Ectodermal cell (in vitro differentiated cells): ENCODE data around the gene GRIFIN.
"Not testable (repeated sequence)": the region's sequence is repeated elsewhere in the genome, so short reads cannot be mapped to it uniquely, and the experiment has no call there.

Source experiments
- H3K27ac ChIP-seq: 2 replicates; pipeline ENCODE4 v1.7.0; 2013; ENCODE audit warnings: mild to moderate bottlenecking, low read depth, low read length; ENCODE audit not compliant: insufficient read depth, poor library complexity, severe bottlenecking
- H3K27me3 ChIP-seq: 2 replicates; pipeline ENCODE4 v1.7.0; 2013; ENCODE audit warnings: mild to moderate bottlenecking, low read length; ENCODE audit not compliant: insufficient read depth, control insufficient read depth, poor library complexity, severe bottlenecking
- H3K36me3 ChIP-seq: one replicate; pipeline ENCODE4 v1.7.0; 2013; ENCODE audit warnings: low read length; ENCODE audit not compliant: control insufficient read depth, insufficient read depth
- H3K4me1 ChIP-seq: one replicate; pipeline ENCODE4 v1.7.0; 2013; ENCODE audit warnings: low read length; ENCODE audit not compliant: control insufficient read depth, insufficient read depth
- H3K4me3 ChIP-seq: 2 replicates; pipeline ENCODE4 v1.7.0; 2013; ENCODE audit warnings: low read depth, low read length, control low read depth; ENCODE audit not compliant: insufficient read depth
- H3K9me3 ChIP-seq: 2 replicates; pipeline ENCODE4 v1.7.0; 2013; ENCODE audit warnings: mild to moderate bottlenecking, low read length, moderate library complexity; ENCODE audit not compliant: control insufficient read depth
- WGBS, 2 experiments: methylation state at CpG; one replicate each; pipeline ENCODE4 v1.1.7; 2013; ENCODE audit warnings: missing lambda C conversion rate in 2 of 2; 5-methylcytosine and 5-hydroxymethylcytosine counted together

The GRIFIN gene

DNA sequence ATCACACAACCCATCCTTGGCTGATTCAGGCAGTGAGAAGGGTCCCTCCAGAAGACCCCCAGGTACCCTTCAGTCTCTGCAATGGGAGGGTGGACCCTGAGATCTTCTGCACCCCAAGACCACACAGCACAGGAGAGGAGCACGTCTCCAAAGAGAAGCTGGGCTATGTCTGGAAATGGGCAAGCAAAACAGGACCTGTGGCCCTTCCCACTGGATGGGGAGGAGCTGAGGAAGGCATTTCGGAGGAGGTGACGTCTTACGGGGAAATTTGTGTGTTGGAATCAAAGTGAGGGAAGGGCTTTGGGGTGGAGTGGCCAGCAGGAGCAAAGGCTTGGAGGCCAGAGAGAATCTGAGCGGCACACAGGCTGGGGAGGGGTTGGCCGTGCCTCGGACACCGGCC lies 16.5 kb downstream of the GRIFIN start:
- no peak overlapping the region for H3K4me3 ChIP-seq
- H3K9me3 ChIP-seq = no peaks in the 10 kb centered on the region
- no peak overlapping the region for H3K27ac ChIP-seq
- H3K36me3 ChIP-seq = no peaks in the 10 kb centered on the region
- no peaks in the 10 kb centered on the region for H3K27me3 ChIP-seq
- no peaks in the 10 kb centered on the region for H3K4me1 ChIP-seq
- WGBS, 2 experiments = 81 to 83% methylated on average over 8 of the region's 8 CpGs

DNA sequence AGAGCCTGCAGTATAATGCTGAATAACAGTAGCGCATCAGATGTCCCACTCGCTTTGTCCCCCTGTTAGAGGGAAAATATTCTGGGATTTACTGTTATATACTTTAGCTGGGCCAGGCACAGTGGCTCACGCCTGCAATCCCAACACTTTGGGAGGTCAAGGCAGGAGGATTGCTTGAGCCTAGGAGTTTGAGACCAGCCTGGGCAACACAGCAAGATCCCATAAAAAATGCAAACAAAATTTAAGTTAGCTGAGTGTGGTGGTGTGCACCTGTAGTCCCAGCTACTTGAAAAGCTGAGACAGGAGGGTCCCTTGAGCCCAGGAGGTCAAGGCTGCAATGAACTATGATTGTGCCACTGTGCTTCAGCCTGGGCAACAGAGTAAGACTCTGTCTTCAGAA lies 22.3 kb downstream of the GRIFIN start:
- 97 to 100% methylated on average over 3 of the region's 3 CpGs for WGBS, 2 experiments
- H3K9me3 ChIP-seq, H3K4me1 ChIP-seq, H3K36me3 ChIP-seq, H3K4me3 ChIP-seq, H3K27me3 ChIP-seq, H3K27ac ChIP-seq: not testable (repeated sequence)

GRCh38 chr7:2452643-2453270 lies 23.4 kb downstream of the GRIFIN start:
- Histone ChIP-seq H3K36me3 (no peaks in the 10 kb centered on the region), H3K4me1 (peaks cover 6% of the 10 kb centered on the region), H3K4me3 (no peak overlapping the region), H3K9me3 (no peaks in the 10 kb centered on the region), H3K27ac (no peak overlapping the region), H3K27me3 (no peaks in the 10 kb centered on the region)
- WGBS, 2 experiments = 88 to 93% methylated on average over 7 to 8 of the region's 8 CpGs

DNA sequence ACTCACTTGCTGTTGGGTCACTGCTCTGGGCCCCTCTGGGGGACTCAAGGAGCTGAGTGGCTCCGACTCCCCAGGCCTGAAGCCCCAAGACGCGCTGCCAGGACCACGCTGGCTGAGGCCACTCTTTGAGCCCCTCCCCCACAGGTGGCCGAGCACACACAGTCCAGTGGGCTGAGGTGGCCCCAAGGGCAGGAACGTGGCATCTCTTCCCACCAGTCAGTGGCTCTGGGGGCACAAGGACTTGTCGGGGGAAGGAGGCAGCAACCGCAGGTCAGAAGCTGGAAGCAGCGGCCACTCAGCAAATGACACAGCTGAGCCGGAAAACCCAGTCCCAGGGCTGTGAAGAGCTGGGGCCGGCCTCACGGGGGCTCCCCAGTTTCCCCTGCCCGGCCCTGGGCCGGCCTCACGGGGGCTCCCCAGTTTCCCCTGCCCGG lies 24.1 kb downstream of the GRIFIN start:
- Histone ChIP-seq H3K9me3 (no peaks in the 10 kb centered on the region), H3K36me3 (no peaks in the 10 kb centered on the region), H3K27me3 (no peaks in the 10 kb centered on the region), H3K4me1 (peaks cover 6% of the 10 kb centered on the region), H3K27ac (no peak overlapping the region), H3K4me3 (no peak overlapping the region)
- WGBS, 2 experiments = 63% methylated on average over 15 of the region's 16 CpGs

- Histone ChIP-seq H3K4me3 (no peak overlapping the region), H3K9me3 (no peaks in the 10 kb centered on the region), H3K4me1 (peaks cover 6% of the 10 kb centered on the region), H3K27me3 (no peaks in the 10 kb centered on the region), H3K27ac (no peak overlapping the region), H3K36me3 (no peaks in the 10 kb centered on the region)
- WGBS, 2 experiments = 33 to 34% methylated on average over 34 of the region's 34 CpGs
These were observed 24.8 kb downstream of the GRIFIN start for GRCh38 chr7:2451171-2452073.

GRCh38 chr7:2450198-2451107 lies 25.7 kb downstream of the GRIFIN start:
- no peak overlapping the region for H3K4me3 ChIP-seq
- no peak overlapping the region for H3K27ac ChIP-seq
- H3K27me3 ChIP-seq = no peaks in the 10 kb centered on the region
- H3K4me1 ChIP-seq = peaks cover 6% of the 10 kb centered on the region
- 90% methylated on average over 32 of the region's 32 CpGs for WGBS, 2 experiments
- no peaks in the 10 kb centered on the region for H3K36me3 ChIP-seq
- no peaks in the 10 kb centered on the region for H3K9me3 ChIP-seq

DNA sequence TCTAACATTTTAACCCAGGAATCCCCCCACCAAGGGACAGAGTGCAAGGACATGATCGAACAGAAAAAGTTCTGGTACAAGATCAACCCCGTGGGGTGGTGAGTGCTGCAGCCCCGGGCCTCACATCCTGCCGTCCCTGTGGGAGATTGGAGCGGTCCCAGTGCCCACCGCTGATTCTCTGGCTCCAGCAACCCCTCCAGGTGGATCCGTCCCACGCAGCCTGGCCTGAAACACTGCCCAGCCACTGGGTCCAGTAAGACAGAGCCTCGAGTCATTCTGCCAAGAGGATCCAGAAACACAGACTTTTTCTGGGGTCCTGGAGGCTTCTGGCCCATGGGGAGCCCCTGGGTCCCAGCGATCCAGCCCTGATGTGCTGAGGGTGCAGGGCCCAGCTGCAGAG lies 29.5 kb downstream of the GRIFIN start:
- Histone ChIP-seq H3K4me1 (peaks cover 1% of the 10 kb centered on the region), H3K27me3 (no peaks in the 10 kb centered on the region), H3K36me3 (no peaks in the 10 kb centered on the region), H3K9me3 (no peaks in the 10 kb centered on the region), H3K4me3 (no peak overlapping the region), H3K27ac (no peak overlapping the region)
- 91 to 92% methylated on average over 10 of the region's 10 CpGs for WGBS, 2 experiments

DNA sequence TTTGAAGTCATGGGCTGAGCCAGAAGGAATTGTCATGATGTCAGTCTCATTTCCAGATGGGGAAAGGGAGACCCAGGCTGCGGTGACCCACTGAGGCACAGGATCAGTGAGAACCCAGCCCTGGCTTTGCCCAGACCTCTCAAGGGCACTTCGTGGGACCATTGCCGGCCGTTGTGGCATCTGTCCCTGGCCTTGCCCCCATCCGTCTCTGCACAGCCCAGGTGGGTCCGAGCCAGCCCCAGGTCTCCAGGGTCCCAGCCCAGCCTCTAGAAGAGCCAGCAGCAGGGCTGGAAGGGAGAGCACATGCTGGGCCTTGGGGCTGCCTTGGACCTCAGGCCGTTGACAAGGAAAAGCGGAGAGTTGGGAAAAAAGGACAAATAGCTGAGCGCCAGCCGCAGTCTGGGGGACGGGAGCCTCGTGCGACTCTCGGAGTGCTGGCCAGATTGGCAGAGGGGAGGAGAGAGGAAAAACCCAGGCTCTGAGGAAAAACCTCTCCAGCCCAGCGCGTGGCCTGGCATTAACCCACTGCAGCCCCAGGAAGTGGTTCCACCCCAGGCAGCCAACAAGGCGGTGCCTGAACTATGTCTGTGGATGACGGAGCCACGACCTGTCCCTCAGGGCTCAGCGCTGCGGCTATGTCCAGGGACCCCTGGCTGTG lies 30.2 kb downstream of the GRIFIN start:
- 95 to 96% methylated on average over 21 of the region's 21 CpGs for WGBS, 2 experiments

GRCh38 chr7:2445047-2445446 lies 31.2 kb downstream of the GRIFIN start:
- WGBS, 2 experiments = 91 to 92% methylated on average over 10 of the region's 10 CpGs
- Histone ChIP-seq H3K9me3 (no peaks in the 10 kb centered on the region), H3K27ac (no peak overlapping the region), H3K4me1 (no peaks in the 10 kb centered on the region), H3K27me3 (no peaks in the 10 kb centered on the region), H3K4me3 (no peak overlapping the region), H3K36me3 (no peaks in the 10 kb centered on the region)

More for the DNA sequence above, 30.2 kb downstream of the GRIFIN start:
- H3K4me1 ChIP-seq = no peaks in the 10 kb centered on the region
- no peaks in the 10 kb centered on the region for H3K36me3 ChIP-seq
- H3K9me3 ChIP-seq = no peaks in the 10 kb centered on the region
- H3K27ac ChIP-seq = no peak overlapping the region
- no peaks in the 10 kb centered on the region for H3K27me3 ChIP-seq
- H3K4me3 ChIP-seq = no peak overlapping the region
